SK-N-SH (cell line): ENCODE measurements around the gene REEP3. TPM values are rescaled to one million over a fixed set of nuclear protein-coding genes. Genes with fewer than 3 reads are reported as not detected.

Source experiments
- CTCF ChIA-PET: fragments of 300-600, 350-600 bp; formaldehyde crosslinking; extraction: SDS; loops from one replicate; lab custom pipeline; 2021; lab: Yijun Ruan, JAX
- POLR2A ChIA-PET: fragments of 350-600 bp; sonication (Branson Sonifier 250); formaldehyde crosslinking; extraction: SDS; loops from one replicate; lab custom pipeline; 2020; ENCODE audit warnings: antibody characterized with exemption, inconsistent platforms; lab: Yijun Ruan, JAX
- DNase-seq: peaks from one replicate; pipeline ENCODE4 v3.0.0; 2012
- H2AFZ ChIP-seq: fragments of 200-600 bp; sonication (generic); 2 replicates; pipeline ENCODE4 v1.8.1; 2016; ENCODE audit warnings: antibody characterized with exemption, mild to moderate bottlenecking, low read depth
- H3F3A ChIP-seq: fragments of 200-600 bp; sonication (generic); replicated peaks from 2 replicates; pipeline ENCODE3; 2016; ENCODE audit warnings: antibody characterized with exemption, mild to moderate bottlenecking; ENCODE audit not compliant: insufficient read depth
- H3K27ac ChIP-seq, 2 experiments: fragments of 200-500 bp in 1 of 2; fragments of 200-600 bp in 1 of 2; sonication (Bioruptor generic) in 1 of 2; sonication (generic), shearing (Covaris generic) in 1 of 2; 2 replicates each; pipeline versions ENCODE4 v1.5.1 to v1.6.1; 2014 to 2016; ENCODE audit warnings: low read depth in 2 of 2, inconsistent platforms in 1 of 2, low read length in 1 of 2, mild to moderate bottlenecking in 1 of 2, mixed read lengths in 1 of 2
- H3K27me3 ChIP-seq: fragments of 200-600 bp; sonication (generic), shearing (Covaris generic); 2 replicates; pipeline ENCODE4 v1.6.1; 2016; ENCODE audit warnings: mixed run types; ENCODE audit not compliant: insufficient read depth
- H3K36me3 ChIP-seq, 2 experiments: fragments of 200-500 bp in 1 of 2; fragments of 200-600 bp in 1 of 2; sonication (Bioruptor generic) in 1 of 2; sonication (generic) in 1 of 2; replicated peaks in 1 of 2; 2 replicates each; pipeline versions ENCODE3 to v1.5.1; 2014 to 2016; ENCODE audit warnings: low read length in 1 of 2, mild to moderate bottlenecking in 1 of 2; ENCODE audit not compliant: insufficient read depth in 2 of 2, control insufficient read depth in 1 of 2
- H3K4me1 ChIP-seq, 2 experiments: fragments of 200-500 bp in 1 of 2; fragments of 200-600 bp in 1 of 2; sonication (Bioruptor generic) in 1 of 2; sonication (generic), shearing (Covaris generic) in 1 of 2; 2 replicates each; pipeline versions ENCODE4 v1.5.1 to v1.6.1; 2014 to 2016; ENCODE audit warnings: low read depth in 1 of 2, low read length in 1 of 2, mixed run types in 1 of 2; ENCODE audit not compliant: insufficient read depth in 2 of 2, control insufficient read depth in 1 of 2
- H3K4me2 ChIP-seq: fragments of 200-600 bp; sonication (generic), shearing (Covaris generic); 2 replicates; pipeline ENCODE4 v1.6.1; 2017; ENCODE audit warnings: mixed run types
- H3K4me3 ChIP-seq, 2 experiments: fragments of 200-500 bp in 1 of 2; fragments of 200-600 bp in 1 of 2; sonication (Bioruptor generic) in 1 of 2; sonication (generic), shearing (Covaris generic) in 1 of 2; 2 replicates each; pipeline versions ENCODE4 v1.5.1 to v1.8.1; 2014 to 2016; ENCODE audit warnings: low read depth in 2 of 2, inconsistent platforms in 1 of 2, low read length in 1 of 2, mild to moderate bottlenecking in 1 of 2, mixed read lengths in 1 of 2, moderate library complexity in 1 of 2
- H3K79me2 ChIP-seq: fragments of 200-600 bp; sonication (generic); 2 replicates; pipeline ENCODE4 v1.8.1; 2017; ENCODE audit warnings: mild to moderate bottlenecking; ENCODE audit not compliant: insufficient read depth
- H3K9ac ChIP-seq: fragments of 200-600 bp; sonication (generic); 2 replicates; pipeline ENCODE4 v1.6.1; 2017; ENCODE audit warnings: mixed run types
- H3K9me2 ChIP-seq: fragments of 200-600 bp; sonication (generic); 2 replicates; pipeline ENCODE4 v1.6.1; 2017; ENCODE audit warnings: mixed run types
- H3K9me3 ChIP-seq: fragments of 200-600 bp; sonication (generic); 2 replicates; pipeline ENCODE4 v1.6.1; 2017; ENCODE audit warnings: mixed run types, mild to moderate bottlenecking, moderate library complexity
- H4K20me1 ChIP-seq: fragments of 200-600 bp; sonication (generic); 2 replicates; pipeline ENCODE4 v1.6.1; 2017; ENCODE audit warnings: mild to moderate bottlenecking, mixed run types; ENCODE audit not compliant: insufficient read depth
- CHD2 ChIP-seq: fragments of 150-350 bp; IDR thresholded peaks from 2 replicates; pipeline ENCODE4 v1.6.1; 2018; ENCODE audit warnings: low read length; ENCODE audit not compliant: partially characterized antibody
- CTCF ChIP-seq: fragments of 200-600 bp; sonication (generic); IDR thresholded peaks from 2 replicates; pipeline ENCODE4 v1.6.1; 2017; ENCODE audit warnings: antibody characterized with exemption, mild to moderate bottlenecking, moderate library complexity
- EP300 ChIP-seq, 2 experiments: IDR thresholded peaks; 2 replicates each; pipeline versions ENCODE4 v1.4.0 to v1.6.1; 2012; ENCODE audit warnings: borderline replicate concordance in 1 of 2, low read depth in 1 of 2, low read length in 1 of 2
- EZH2phosphoT487 ChIP-seq: fragments of 200-600 bp; sonication (generic); IDR thresholded peaks from 2 replicates; pipeline ENCODE4 v1.6.1; 2017; ENCODE audit warnings: low read depth, mixed run types, mild to moderate bottlenecking, antibody characterized with exemption, moderate library complexity, borderline replicate concordance
- FOXM1 ChIP-seq: IDR thresholded peaks from 2 replicates; pipeline ENCODE4 v1.4.0; 2012; ENCODE audit warnings: low read depth, mild to moderate bottlenecking
- GABPA ChIP-seq: IDR thresholded peaks from 2 replicates; pipeline ENCODE4 v1.4.0; 2012; ENCODE audit warnings: low read depth, mild to moderate bottlenecking
- GATA2 ChIP-seq: sonication (generic); formaldehyde crosslinking; IDR thresholded peaks from 2 replicates; pipeline ENCODE4 v1.5.0; 2020; ENCODE audit warnings: mild to moderate bottlenecking, missing genetic modification reagents
- IRF3 ChIP-seq: fragments of 150-350 bp; IDR thresholded peaks from 2 replicates; pipeline ENCODE4 v1.6.1; 2016; ENCODE audit warnings: mild to moderate bottlenecking, low read depth, low read length
- JUND ChIP-seq: IDR thresholded peaks from 2 replicates; pipeline ENCODE4 v1.4.0; 2012
- MEF2A ChIP-seq: IDR thresholded peaks from 2 replicates; pipeline ENCODE4 v1.4.0; 2012; ENCODE audit warnings: low read depth, borderline replicate concordance
- NRF1 ChIP-seq: IDR thresholded peaks from 2 replicates; pipeline ENCODE4 v1.6.1; 2012; ENCODE audit warnings: low read depth, mild to moderate bottlenecking, low read length
- PBX3 ChIP-seq: IDR thresholded peaks from 2 replicates; pipeline ENCODE4; 2012
- RAD21 ChIP-seq: IDR thresholded peaks from 2 replicates; pipeline ENCODE4 v1.6.1; 2012; ENCODE audit warnings: mild to moderate bottlenecking, low read length
- RCOR1 ChIP-seq: fragments of 150-350 bp; IDR thresholded peaks from 2 replicates; pipeline ENCODE4 v1.6.1; 2017; ENCODE audit warnings: antibody characterized with exemption, low read length
- RFX5 ChIP-seq: IDR thresholded peaks from 2 replicates; pipeline ENCODE4 v1.6.1; 2012; ENCODE audit warnings: mild to moderate bottlenecking, improper control_type of control experiment, low read length
- RXRA ChIP-seq: IDR thresholded peaks from 2 replicates; pipeline ENCODE4 v1.4.0; 2012; ENCODE audit warnings: low read depth, mild to moderate bottlenecking, borderline replicate concordance
- SMC3 ChIP-seq: IDR thresholded peaks from 2 replicates; pipeline ENCODE4 v1.6.1; 2012; ENCODE audit warnings: low read depth, low read length, improper control_type of control experiment
- TAF1 ChIP-seq: IDR thresholded peaks from 2 replicates; pipeline ENCODE4 v1.6.1; 2012; ENCODE audit warnings: low read depth, mild to moderate bottlenecking, low read length, moderate library complexity, borderline replicate concordance
- TCF12 ChIP-seq: IDR thresholded peaks from 2 replicates; pipeline ENCODE4 v1.4.0; 2012
- TEAD4 ChIP-seq: IDR thresholded peaks from 2 replicates; pipeline ENCODE4 v1.4.0; 2012; ENCODE audit warnings: mild to moderate bottlenecking, borderline replicate concordance; ENCODE audit not compliant: insufficient read depth
- polyA plus RNA-seq, 3 experiments: library from polyadenylated mRNA; depleted of rRNA; stranded (reverse); fragments of >200 nt; gene quantifications; 2 replicates each; pipeline ENCODE4 v1.2.3, GENCODE V29; 2012

REEP3 gene
- polyA plus RNA-seq, 1 of the 3 experiments (the other 2 are of a cell fraction), result 7.6 TPM

GRCh38 chr10:63534723-63535122 is 13.5 kb downstream of the REEP3 start:
- Histone ChIP-seq H3K4me2 (no peak overlapping the region), H3K36me3 (peaks cover 0 to 4% of the 10 kb centered on the region in 2 experiments), H3K9me3 (no peaks in the 10 kb centered on the region), H3K79me2 (peaks cover 61% of the 10 kb centered on the region), H3K4me1 (peaks cover 0 to 14% of the 10 kb centered on the region in 2 experiments; a peak in 2 of 4 replicates), H3K27me3 (no peaks in the 10 kb centered on the region), H3K9me2 (no peaks in the 10 kb centered on the region), H3K27ac (no peak overlapping the region)
- POLR2A ChIA-PET, result no interaction called here
- CTCF ChIA-PET, result interaction anchor here (1.5 kb wide), 1 partner anchor 185 kb away, joined by 3 read pairs; no protein-coding TSS in a partner anchor
- TF ChIP-seq IRF3 (no peak), GABPA (no peak), NRF1 (no peak), TEAD4 (no peak), EZH2phosphoT487 (no peak), JUND (no peak), EP300 (IDR thresholded peaks at IDR 0.05; ENCODE audit: borderline replicate concordance in 1 of 2, low read depth in 1 of 2, low read length in 1 of 2) (no peak), SMC3 (no peak), TCF12 (no peak), RFX5 (no peak), CHD2 (no peak), RXRA (no peak), TAF1 (no peak), FOXM1 (no peak), RAD21 (no peak), CTCF (no peak), RCOR1 (no peak), PBX3 (no peak), GATA2 (CRISPR knock-in tag) (no peak), MEF2A (no peak)
- TF ChIP-seq, all 33 proteins: peak for 0
- no peak overlapping the region for H2AFZ ChIP-seq
- peaks cover 13% of the 10 kb centered on the region for H3F3A ChIP-seq
- no peak for DNase-seq
- H3K9ac ChIP-seq, result no peak overlapping the region
- H4K20me1 ChIP-seq, result no peaks in the 10 kb centered on the region; the same call in 1 of the 2 replicates
- H3K4me3 ChIP-seq, result no peak overlapping the region
